Activated CD4-positive, alpha-beta T cell treated with anti-CD3 and anti-CD28 coated beads for 48 hours (primary cell): Measurements from ENCODE around the gene C16orf95.

Source experiments
- DNase-seq: peaks from one replicate; pipeline ENCODE4 v3.0.0-alpha.2; 2020

Gene C16orf95

DNA sequence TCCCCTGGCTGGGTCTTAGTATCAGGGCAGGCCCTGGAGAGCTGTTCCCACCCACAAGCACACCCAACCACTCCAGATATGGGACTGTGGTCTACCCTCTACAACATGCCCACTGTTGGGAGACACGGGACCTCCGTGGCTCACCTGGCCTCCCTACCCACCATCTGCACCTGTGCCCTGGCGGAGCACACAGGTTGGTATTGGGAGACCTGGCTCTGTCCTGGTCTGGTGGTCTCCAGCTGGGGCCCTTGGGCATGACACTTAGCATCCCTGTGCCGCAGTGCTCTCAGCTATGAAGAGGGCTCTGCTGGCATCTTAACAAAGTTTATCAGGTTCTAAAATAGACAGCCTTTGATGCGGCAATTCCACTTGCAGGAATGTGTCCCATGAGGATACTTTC is 5.8 kb downstream of the C16orf95 start:
- no peak for DNase-seq

DNA sequence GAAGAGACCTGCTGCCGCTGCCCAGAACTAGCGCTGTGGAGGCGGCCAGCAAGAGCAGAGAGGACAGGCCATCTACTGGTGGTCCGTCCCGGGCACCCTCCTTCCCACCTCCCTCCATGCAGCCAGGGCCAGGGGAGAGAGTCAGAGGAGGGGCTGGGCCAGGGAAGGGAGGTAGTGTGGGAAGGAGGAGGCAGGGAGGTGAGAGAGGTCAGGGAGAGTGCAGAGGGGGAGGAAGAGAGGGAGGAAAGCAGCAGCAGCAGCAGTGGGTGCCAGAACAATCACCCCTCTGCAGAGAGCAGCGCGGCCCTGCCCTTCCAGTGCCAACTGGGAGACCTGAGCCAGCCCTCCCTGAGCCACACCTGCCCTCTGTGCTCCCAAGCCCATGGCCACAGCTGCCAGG is 6.6 kb downstream of the C16orf95 start:
- DNase-seq = no peak

DNA sequence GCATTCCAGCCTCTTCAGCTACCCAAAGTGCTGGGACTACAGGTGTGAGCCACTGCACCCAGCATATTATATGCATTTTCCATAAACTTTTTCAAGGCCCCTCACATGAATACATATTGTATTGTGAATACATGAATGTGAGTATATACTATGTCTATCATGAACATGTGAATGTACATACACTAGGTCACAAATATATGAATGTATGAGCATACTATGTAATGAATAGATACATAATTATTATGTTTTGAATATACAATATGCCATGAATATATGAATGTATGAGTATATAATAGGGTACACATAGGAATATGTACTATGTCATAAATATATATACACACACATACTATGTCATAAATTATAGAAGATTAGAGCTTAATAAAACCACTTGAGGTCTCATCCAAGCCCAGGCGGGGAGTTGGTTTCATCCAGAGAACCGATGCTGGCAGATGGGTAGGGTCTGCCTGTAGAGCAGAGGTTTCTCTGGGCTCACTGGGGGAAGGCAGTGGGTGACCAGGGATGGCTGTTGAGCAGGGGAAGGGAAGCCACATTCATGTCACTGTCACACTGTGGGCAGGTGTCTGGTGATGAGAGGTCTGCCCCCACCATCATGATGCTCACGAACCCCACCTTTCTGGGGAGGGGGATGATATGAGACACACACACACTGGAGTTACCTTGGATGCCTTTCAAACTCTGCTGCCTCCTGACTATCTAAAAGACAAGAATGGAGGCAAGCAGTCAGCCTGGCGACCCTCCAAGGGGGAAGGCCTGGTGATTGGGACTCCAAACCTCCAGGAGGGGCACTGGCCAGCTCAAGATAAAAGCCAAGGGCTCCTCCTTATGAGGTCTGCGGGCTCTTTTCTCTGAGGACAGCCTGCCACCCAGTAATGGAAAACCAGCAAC is 7.3 kb downstream of the C16orf95 start:
- DNase-seq = no peak

DNA sequence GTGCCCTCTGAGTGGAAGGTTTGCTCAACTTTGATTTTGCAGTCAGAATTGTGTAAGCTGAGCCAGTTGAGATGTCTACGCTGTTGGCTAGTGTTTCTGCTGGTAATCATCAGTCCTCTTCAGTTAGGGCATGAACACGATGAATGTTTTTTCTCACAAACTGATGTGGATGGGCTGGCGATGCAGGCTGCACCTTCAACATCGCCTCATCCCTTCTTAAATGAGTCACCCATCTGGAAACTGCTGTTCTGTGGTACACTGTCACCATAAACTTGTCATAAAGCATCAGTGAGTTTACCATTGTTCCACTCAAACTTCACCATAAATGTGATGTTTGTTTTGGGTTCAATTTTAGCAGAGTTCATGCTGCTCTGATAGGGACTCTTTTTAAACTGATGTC is 8.4 kb downstream of the C16orf95 start:
- peak; percentile 40 for DNase-seq

DNA sequence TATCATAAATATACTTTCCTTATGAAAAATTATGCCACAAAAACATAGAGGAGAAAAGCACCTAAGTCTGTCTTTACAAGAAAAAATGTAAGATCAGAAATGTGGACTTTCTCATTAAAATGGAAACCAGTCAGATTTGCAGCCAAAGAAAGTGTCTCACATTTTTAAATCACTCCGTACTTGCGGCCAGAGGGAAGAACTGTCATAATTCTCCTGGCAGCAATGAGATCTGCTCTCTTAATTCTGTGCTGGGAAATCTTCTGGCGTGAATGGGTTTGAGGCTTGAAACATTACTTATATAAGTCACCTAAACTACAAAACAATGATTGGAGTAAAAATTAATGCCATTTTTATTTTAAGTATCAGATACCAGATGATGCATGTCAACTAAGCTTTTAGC is 10.7 kb downstream of the C16orf95 start:
- no peak for DNase-seq

DNA sequence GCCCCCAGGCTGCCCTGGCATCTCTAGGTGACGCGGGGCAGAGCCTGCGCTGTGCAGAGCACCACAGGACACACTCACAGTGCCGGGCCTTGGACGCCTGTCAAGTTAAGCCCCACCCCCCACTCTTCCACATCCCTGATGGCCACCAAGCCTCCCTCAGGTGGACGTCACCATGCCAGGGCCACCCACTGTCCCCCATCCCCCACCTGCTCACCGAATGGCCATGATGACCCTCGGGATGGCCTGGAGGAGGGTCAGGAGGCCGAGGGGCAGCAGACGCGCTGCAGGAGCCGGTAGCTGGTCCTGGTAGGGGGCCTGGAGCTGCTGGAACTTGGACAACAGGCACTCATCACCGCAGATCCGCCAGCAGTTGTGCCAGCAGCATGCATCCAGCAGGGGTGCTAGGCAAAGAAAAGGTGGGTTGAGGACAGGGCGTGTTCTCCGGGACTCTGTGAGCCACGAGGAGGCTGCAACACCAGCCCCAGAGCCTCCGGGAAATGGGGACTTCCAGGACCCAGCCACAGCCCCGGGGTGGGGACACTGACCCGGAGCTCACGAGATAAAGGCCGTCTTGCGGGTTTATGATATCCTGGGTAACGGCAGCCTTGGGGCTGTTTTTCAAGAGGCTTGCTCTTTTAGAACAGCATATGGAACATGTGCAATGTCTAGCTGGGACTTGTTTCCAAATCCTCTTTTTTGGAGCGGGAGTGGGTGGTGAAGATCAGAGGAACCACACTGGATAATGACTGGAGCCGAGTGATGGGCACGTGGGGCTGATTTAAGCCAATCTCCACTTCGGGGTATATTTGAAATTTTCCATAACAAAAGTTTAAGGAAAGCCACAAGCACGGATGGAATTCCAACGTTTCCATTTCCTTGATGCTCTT is 11.4 kb downstream of the C16orf95 start:
- no peak for DNase-seq

DNA sequence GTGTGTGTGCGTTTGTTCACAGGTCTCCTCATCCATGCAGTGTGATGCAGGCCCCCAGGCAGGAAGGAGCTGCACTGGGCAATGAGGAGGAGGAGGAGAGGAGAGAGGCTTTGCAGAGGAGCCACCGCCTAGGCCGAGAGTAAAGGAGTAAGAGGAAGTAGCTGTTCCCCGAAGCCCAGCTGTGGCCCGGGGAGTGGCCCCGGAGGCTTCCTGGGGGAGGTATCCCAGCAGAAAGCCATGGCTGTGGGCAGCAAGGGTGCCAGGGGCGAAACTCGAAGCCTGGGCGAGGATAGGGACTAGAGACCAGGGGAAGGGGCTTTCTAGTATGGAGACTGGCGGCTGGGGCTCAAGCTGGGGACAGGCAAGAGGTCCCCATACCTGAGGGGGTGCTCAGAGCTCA is 12.2 kb downstream of the C16orf95 start:
- DNase-seq = no peak

DNA sequence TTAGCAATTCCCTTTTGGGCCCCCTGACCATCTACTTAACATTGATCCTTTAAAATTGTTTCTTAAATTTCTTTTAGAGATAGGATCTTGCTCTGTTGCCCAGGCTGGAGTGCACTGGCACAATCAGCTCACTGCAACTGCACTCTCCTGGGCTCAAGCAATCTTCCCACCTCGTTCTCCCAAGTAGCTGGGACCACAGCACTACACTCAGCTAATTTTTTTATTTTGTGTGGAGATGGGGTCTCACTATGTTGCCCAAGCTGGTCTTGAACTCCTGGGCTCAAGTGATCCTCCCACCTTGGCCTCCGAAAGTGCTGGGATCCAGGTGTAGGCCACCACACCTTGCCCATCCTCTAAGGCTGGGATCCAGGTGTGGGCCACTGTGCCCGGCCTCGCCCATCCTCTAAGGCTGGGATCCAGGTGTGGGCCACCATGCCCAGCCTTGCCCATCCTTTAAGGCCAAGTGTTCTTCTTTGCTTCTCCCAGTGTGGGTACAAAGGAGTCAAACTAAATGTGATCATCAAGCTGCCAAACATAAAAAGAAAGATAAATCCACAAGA is 13.2 kb downstream of the C16orf95 start:
- DNase-seq = no peak

DNA sequence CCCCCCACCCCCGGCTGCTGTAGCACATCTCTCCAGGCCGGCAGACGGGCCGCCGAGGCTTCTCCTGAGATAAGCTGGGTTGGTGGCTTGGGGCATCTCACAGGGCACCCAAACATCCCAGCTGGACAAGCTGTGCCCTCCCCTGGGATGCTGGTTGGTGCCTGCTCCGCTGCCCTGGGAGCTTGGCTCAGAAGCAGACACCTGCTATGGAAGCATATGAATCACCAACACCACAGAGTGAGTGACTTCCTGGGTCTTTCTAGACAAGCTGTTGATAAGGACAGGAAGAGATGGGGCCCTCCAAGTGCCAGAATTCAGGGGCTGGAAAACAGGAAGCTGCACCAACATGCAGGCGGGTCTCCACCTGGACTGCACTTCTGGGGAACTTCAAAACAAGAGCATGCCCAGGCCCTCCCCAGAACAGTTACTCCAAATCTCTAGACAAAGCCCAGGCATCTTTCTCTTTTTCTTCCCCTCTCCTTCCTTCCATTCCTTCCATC is 13.7 kb downstream of the C16orf95 start:
- peak; percentile 22 for DNase-seq

DNA sequence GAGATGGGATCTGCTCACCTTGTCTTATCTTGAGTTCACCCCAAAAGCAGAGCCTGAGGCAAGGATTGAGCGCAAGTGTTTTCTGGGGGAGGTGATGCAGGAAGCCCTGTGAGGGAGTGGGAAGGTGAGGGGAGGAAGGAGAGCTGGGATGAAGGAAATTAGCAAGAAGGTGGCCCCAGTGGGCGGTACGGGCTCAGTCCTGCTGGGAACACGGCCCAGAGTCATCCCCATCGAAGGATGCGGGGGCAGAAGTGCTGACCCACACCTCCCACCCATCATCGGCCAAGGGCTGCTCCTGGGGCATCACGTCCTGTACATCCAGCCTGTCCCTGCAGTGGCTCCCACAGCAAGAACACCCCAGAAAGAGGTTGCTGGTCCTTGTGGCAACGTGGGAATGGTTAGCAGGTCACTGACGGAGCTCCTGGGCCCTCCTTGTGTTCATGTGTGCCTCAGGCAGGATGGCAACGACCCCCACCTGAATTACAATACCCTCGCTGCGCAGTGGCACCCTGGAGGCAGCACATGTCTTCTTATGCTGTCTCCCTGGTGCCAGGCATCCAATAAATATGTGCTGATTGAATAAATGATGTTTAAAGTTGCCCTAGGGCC is 18.2 kb downstream of the C16orf95 start:
- no peak for DNase-seq

DNA sequence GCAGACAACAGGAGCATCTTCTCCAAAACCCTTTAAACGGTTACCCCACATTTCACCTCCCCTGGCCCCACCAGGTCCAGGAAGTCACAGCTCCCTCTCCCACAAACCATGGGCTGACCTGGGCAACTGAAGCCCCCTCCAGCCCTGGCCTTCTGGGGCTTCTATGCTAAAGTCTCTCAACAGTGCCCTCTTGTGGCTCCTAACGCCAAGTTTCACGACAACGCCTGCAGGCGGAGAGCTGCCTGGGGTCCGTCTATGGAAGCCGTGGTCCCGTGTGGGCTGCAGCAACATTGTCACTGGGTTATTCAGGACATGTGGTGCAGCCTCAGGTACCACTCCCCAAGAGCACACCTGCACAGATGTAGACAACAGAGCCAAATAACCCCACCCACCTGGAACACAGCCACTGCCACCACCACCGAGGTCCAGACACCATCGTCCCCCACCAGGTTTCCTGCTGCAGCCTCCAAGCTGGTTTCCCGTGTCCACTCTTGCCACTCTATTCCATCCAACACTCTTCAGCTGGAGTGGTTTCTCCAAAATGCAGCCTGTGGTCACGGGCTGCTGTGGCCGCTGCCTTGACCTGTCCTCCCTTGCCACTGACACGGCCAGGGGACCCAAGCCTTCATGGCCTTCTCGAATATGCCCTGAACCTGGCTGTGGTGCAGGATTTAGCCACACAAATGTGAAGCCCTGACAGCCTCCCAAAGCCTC is 19.1 kb downstream of the C16orf95 start:
- peak; percentile 52 for DNase-seq

DNA sequence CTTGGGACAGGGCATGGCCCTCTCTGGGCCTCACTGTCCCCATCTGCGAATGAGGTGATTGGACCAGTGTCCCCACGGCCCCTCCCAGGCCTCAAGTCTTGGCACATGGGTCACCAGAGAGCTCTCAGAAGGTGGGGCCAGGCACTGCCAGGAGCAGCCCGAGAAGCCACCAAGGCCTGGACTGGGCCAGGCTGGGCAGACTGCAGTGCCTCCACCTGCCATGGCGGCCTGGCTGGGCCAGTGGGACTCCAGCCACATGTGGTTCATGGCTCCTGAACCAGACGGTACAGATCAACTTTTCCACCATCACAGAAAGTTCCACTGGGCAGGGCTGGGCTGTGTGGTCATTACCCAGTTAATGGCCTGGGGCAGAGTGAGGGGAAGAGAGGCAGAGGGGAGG is 19.8 kb downstream of the C16orf95 start:
- no peak for DNase-seq

DNA sequence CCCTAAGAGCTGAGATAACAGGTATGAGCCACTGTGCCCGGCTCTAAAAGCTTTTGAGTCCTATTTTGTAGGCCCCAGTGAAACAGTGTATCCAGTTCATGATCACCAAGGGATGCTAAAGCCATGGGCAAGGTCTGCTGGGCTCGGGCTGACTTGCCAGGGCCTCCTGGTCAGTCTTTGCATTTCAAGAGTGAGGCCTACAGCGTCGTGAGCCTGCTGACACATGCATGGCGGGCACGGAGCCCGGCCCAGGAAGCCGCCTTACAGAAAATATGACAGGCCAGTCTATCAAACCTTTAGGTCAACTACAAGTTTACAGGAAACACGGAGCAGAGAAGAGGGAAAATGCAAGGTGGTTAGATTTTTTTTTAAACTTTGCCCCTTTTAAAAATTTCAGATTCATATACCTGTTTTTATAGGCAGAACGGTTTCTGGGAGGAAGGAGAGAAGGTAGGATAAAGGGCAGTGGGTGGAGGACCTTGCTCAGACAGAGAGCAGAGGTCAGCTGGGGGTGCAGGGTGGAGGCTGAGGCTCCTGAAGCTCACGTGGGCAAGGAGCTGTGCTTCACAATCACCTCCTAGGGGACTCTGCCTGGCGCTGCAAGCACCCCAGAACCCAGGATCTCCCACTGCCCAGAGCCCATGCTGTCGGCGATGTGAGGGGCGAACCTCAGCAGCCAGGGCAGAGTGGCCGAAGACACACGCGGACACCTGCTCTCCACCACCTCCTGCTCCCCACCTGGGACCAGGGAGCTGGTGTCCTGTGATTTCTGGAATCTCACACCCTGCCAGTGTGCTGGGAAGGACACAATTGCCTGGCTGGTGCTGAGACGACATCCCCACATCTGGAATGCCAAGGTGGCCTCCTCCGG is 21.3 kb downstream of the C16orf95 start:
- no peak for DNase-seq

DNA sequence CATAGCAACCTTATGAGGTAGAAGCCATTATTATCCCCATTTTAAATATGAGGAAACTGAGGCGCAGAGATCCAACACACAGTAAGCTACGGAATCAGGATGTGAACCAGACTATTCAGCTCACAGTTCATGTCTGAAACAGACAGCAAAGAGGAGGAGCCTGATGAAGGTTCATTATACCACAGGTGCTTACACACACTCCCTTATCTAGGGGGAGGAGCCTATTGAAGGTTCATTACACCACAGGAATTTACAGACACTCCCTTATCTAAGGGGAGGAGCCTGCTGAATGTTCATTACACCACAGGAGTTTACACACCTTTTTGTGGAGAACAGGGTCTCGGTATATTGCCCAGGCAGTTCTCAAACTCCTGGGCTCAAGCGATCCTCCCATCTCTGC is 21.9 kb downstream of the C16orf95 start:
- no peak for DNase-seq

DNA sequence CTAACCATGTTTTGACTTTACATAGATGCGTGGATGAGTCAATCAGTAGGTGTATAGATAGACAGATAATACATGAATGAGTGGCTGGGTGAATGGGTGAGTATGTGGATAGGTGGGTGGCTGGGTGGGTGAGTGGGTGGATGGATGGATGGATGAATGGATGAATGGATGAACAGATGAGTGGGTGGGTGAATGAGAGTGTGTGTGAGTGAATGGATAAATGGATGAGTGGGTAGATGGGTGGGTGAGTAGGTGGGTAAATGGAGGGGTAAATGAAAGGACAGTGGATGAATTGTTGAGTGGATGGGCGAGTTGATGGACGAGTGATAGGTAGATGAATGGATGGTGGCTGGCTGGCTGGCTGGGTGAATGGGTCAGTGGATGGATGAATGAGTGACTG is 23.2 kb downstream of the C16orf95 start:
- DNase-seq = no peak

DNA sequence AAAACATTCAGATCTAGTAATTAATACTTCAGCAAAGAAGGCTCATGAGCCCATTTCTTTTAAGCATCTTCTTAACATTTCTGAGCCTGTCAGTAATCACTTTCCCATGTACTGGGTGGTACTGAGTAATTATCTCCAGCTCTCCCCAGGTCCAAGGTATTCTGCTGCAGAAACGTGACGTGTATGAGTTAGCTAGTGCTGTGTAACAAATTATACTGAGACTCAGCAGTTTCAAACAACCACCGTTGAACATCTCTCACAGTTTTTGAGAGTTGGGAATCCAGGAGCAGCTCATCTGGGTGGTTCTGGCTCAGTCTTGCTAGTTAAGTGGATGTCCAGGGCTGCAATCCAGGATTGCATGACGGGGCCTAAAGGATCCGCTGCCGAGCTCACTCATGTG is 25.2 kb downstream of the C16orf95 start:
- no peak for DNase-seq

DNA sequence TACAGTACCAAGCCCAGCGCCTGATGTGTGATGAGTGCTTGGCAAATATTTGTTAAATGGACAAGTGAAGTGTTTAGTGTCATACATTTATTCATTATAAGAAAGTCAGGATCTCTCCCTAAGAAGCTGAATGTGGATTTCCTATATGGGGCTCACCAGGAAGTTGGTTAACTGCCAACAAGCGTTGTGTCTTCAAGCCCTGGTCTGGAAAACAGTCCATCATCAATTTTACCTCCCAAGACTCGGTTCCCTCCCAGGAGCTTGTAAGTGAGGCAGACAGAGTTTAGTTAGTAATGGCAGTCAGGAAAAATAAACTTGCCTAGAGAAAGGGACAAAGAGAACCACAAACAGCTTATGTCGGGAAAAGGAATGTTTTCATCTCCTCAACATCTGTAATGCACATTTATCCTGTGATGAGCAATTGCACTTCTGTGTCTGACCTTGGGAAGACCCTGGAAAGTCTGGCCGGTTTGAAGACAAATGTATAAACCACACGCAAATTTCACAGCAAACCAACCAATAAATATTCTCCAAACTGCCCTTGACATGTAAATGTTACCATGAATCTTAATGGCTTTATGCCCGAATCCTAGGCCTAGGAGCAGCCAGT is 28.3 kb downstream of the C16orf95 start:
- DNase-seq = no peak

DNA sequence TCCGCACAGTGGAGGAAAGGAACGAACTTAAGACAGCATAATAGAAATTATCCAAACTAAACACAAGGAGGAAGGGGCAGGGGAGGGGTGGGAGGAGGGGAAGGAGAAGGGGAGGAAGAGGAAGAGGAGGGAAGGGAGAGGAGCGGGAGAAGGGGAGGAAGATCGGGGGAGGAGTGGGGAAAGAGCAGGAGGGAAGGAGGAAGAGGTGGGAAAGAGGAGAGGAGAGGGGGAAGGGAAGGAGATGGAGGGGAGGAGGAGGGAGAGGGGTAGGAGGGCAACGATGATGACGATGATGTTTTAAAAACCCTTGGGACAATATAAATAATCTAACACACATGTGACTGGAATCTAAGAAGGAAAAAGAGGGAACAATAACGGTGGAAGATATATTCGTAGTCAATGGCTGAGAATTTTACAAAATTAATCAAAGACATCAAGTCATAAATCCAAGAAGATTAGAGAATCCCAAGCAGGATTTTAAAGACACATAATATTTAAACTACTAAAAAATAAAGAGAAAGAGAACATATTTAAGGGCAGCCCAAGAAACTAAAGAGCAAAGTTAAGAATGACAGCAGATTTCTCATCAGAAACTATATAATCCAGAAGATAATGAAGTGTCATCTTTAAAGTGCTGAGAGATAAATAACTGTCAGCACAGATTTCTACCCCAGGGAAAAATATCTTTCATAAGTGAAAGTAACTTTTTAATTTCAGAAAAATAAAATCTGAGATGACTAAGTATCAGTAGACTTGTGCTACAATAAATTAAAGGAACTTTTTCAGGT is 30.2 kb downstream of the C16orf95 start:
- no peak for DNase-seq

DNA sequence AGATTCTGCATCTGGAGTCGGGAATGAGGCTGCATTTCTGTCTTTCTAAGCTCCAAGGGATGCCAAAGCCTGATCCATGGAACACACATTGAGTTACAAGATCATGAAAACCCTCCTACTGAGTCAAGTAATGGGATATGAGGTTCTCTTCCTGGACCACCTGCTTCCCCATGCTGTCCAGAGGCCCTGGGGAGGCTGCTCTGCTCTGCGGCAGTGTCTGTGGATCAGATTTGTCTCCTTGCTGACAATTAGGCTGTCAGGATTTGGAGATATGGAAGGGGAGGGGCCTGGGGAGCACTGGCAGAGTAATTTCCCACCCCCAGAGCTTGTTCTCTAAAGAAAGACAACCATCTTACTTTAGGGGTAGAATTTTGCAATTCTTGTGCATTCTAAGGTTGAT is 33.0 kb downstream of the C16orf95 start:
- DNase-seq = no peak

DNA sequence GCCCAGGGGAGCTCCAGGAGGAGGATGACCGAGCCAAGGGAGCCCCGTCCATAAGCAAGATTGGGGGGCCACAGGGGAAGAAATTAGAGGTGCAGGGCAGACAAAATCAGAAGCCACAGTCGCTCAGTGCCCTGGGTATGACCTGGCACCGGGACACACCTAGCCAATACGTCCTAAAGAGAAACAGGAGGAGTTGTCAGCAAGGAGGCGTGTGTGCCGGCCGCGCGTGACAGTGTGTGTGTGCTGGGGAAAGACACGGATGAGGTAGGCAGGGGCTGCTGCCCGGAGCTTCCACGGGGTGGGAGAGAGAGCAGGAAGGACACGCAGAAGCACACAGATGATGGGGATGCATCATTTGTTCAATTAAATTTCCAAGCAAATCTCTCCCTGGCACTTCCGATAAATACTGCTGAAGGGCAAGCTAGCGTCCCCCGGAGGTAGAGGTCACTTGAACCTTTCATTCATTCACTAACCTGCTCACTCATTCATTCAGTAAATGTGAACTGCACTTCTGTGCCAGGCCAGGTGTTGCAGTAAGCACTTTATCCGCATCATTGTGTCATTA is 38.0 kb downstream of the C16orf95 start:
- no peak for DNase-seq
